Endothelial cell of umbilical vein (primary cell): Measurements from ENCODE around the gene RIN2. TPM values are rescaled to one million over a fixed set of nuclear protein-coding genes. Genes with fewer than 3 reads are reported as not detected.

ENCODE experiments used
- BruUV-seq: library from RNA; stranded (reverse); fragments of 400-500 nt; replicated peaks from 2 replicates; lab custom pipeline; 2021; lab: Mats Ljungman, UMichigan
- CTCF ChIA-PET: fragments of 300-600, 350-600 bp; sonication (Branson Sonifier 250); formaldehyde crosslinking; loops from one replicate; lab custom pipeline; 2021; ENCODE audit warnings: antibody characterized with exemption, inconsistent platforms; lab: Charles Lee
- POLR2A ChIA-PET: fragments of 300-600, 350-600 bp; sonication (Branson Sonifier 250); formaldehyde crosslinking; loops from one replicate; lab custom pipeline; 2021; ENCODE audit warnings: antibody characterized with exemption, inconsistent platforms; lab: Charles Lee
- DNase-seq: peaks from one replicate; pipeline ENCODE4 v3.0.0-alpha.2; 2011; ENCODE audit warnings: low read depth, low spot score
- FAIRE-seq: peaks from 2 replicates; lab custom pipeline; 2011; peaks lifted over from hg19 to GRCh38; lab: Jason Lieb, UNC
- H2AFZ ChIP-seq: 2 replicates; pipeline ENCODE4 v1.6.0; 2012; ENCODE audit warnings: low read depth, low read length, control low read depth, inconsistent platforms
- H3K27ac ChIP-seq: 2 replicates; pipeline ENCODE4 v1.5.1; 2011; ENCODE audit warnings: low read depth, mild to moderate bottlenecking, control low read depth, low read length, moderate library complexity; ENCODE audit not compliant: insufficient read depth
- H3K27me3 ChIP-seq, 2 experiments: 2 replicates each; pipeline versions ENCODE4 v1.6.0 to v1.6.1; 2011; ENCODE audit warnings: low read length in 2 of 2, mixed read lengths in 1 of 2; ENCODE audit not compliant: control insufficient read depth in 2 of 2, insufficient read depth in 2 of 2
- H3K36me3 ChIP-seq, 2 experiments: 2 replicates in 1 of 2; 3 replicates in 1 of 2; pipeline ENCODE4 v1.5.1; 2011; ENCODE audit warnings: low read length in 2 of 2, mild to moderate bottlenecking in 1 of 2, moderate library complexity in 1 of 2; ENCODE audit not compliant: control insufficient read depth in 2 of 2, insufficient read depth in 2 of 2; ENCODE audit errors: extremely low read depth in 1 of 2
- H3K4me1 ChIP-seq: 3 replicates; pipeline ENCODE4 v1.5.1; 2011; ENCODE audit warnings: mild to moderate bottlenecking, low read length; ENCODE audit not compliant: control insufficient read depth, insufficient read depth; ENCODE audit errors: extremely low read depth
- H3K4me2 ChIP-seq: 2 replicates; pipeline ENCODE4 v1.6.1; 2011; ENCODE audit warnings: low read length, control low read depth, mixed read lengths; ENCODE audit not compliant: insufficient read depth
- H3K4me3 ChIP-seq, 3 experiments: fragments of 200-600 bp in 1 of 3; sonication (generic), shearing (Covaris generic) in 1 of 3; replicated peaks in 1 of 3; 2 replicates each; pipeline ENCODE4 v1.5.1; 2011 to 2016; ENCODE audit warnings: control low read depth in 3 of 3, low read length in 3 of 3, mild to moderate bottlenecking in 2 of 3, inconsistent platforms in 1 of 3, low read depth in 1 of 3, moderate library complexity in 1 of 3; ENCODE audit not compliant: insufficient read depth in 1 of 3
- H3K79me2 ChIP-seq: 2 replicates; pipeline ENCODE4 v1.6.0; 2012; ENCODE audit warnings: low read length, inconsistent platforms; ENCODE audit not compliant: control insufficient read depth, insufficient read depth
- H3K9ac ChIP-seq: replicated peaks from 2 replicates; pipeline ENCODE3; 2011; ENCODE audit warnings: low read length, control low read depth; ENCODE audit not compliant: insufficient read depth; ENCODE audit errors: extremely low read depth
- H3K9me1 ChIP-seq: replicated peaks from 3 replicates; pipeline ENCODE4 v1.6.0; 2011; ENCODE audit warnings: mild to moderate bottlenecking, low read length; ENCODE audit not compliant: control insufficient read depth, insufficient read depth; ENCODE audit errors: extremely low read depth
- H3K9me3 ChIP-seq: replicated peaks from 2 replicates; pipeline ENCODE4 v1.5.1; 2012; ENCODE audit warnings: low read length, inconsistent platforms; ENCODE audit not compliant: control insufficient read depth, insufficient read depth
- H4K20me1 ChIP-seq: replicated peaks from 2 replicates; pipeline ENCODE3; 2011; ENCODE audit warnings: mild to moderate bottlenecking, low read length; ENCODE audit not compliant: control insufficient read depth, insufficient read depth; ENCODE audit errors: extremely low read depth
- CTCF ChIP-seq, 2 donors: IDR thresholded peaks; 1 replicate in 1 of 2; 2 replicates in 1 of 2; pipeline ENCODE4 v1.5.1; 2011; ENCODE audit warnings: low read length in 2 of 2, mild to moderate bottlenecking in 2 of 2, moderate library complexity in 2 of 2, control low read depth in 1 of 2, inconsistent platforms in 1 of 2, low read depth in 1 of 2; ENCODE audit not compliant: insufficient read depth in 1 of 2; ENCODE audit errors: extremely low read depth in 1 of 2
- EZH2 ChIP-seq: IDR thresholded peaks from 2 replicates; pipeline ENCODE4 v1.6.1; 2012; ENCODE audit warnings: borderline replicate concordance, low read depth, mild to moderate bottlenecking, moderate library complexity, low read length, inconsistent platforms; ENCODE audit not compliant: severe bottlenecking
- FOS ChIP-seq: IDR thresholded peaks from 2 replicates; pipeline ENCODE4 v1.6.1; 2011; ENCODE audit warnings: mild to moderate bottlenecking, low read length, moderate library complexity, borderline replicate concordance; ENCODE audit not compliant: insufficient read depth
- GATA2 ChIP-seq: IDR thresholded peaks from 2 replicates; pipeline ENCODE4 v1.7.0; 2011; ENCODE audit warnings: low read depth, mild to moderate bottlenecking, moderate library complexity, mixed read lengths, low read length; ENCODE audit not compliant: insufficient read length, insufficient read depth
- JUN ChIP-seq: IDR thresholded peaks from 2 replicates; pipeline ENCODE4 v1.6.1; 2011; ENCODE audit warnings: borderline replicate concordance, low read depth; ENCODE audit not compliant: insufficient read length, insufficient read depth
- MAX ChIP-seq: IDR thresholded peaks from 2 replicates; pipeline ENCODE4 v1.6.1; 2011; ENCODE audit not compliant: insufficient read depth, insufficient read length
- MYC ChIP-seq: IDR thresholded peaks from one replicate; pipeline ENCODE4 v1.6.1; 2011; ENCODE audit warnings: mild to moderate bottlenecking, low read depth, low read length
- POLR2A ChIP-seq: IDR thresholded peaks from 2 replicates; pipeline ENCODE4 v1.6.1; 2012; ENCODE audit warnings: low read depth, mild to moderate bottlenecking, control low read depth, low read length
- POLR2AphosphoS5 ChIP-seq: IDR thresholded peaks from 2 replicates; pipeline ENCODE4 v1.6.1; 2012; ENCODE audit warnings: low read depth, mild to moderate bottlenecking, control low read depth, low read length, moderate library complexity; ENCODE audit not compliant: insufficient read depth
- dilution Hi-C: fragments of 300-500 bp; cut with MboI; formaldehyde crosslinking; loops from one replicate; pipeline ENCODE4 v1.15.0; 2019; ENCODE audit warnings: low sequenced_read_pairs; ENCODE audit not compliant: extremely low pct_ligation_motif_present
- intact Hi-C: fragments of 100-400 bp; cut with micrococcal nuclease; formaldehyde crosslinking; loops from one replicate; pipeline ENCODE4 v1.10.0; 2022
- polyA plus RNA-seq, 4 experiments: library from polyadenylated mRNA; depleted of rRNA in 3 of 4; stranded (reverse) in 3 of 4; unstranded in 1 of 4; fragments of >200 nt; gene quantifications; 2 replicates each; pipeline versions ENCODE4 v1.2.1 to v1.2.3, GENCODE V29; 2011 to 2012; ENCODE audit warnings: missing spikeins in 1 of 4
- total RNA-seq: library from RNA; stranded (reverse); gene quantifications from 2 replicates; pipeline ENCODE4 v1.2.3, GENCODE V29; 2021

Gene RIN2
- total and polyA plus RNA-seq, 2 donors (not counting 3 experiments of a cell fraction or from before 2014, with no cell fraction given), result 22.6 to 119 TPM

GRCh38 chr20:19715986-19716385, 42.1 kb upstream of the RIN2 start:
- intact Hi-C loops, result no loop called here
- H3K36me3 ChIP-seq, result no peaks in the 10 kb centered on the region
- FAIRE-seq (no peak), DNase-seq (no peak)
- no peaks in the 10 kb centered on the region for H3K9me3 ChIP-seq
- no peaks in the 10 kb centered on the region for H4K20me1 ChIP-seq
- H3K9me1 ChIP-seq, result no peaks in the 10 kb centered on the region
- POLR2A ChIA-PET, result no interaction called here
- H3K27ac ChIP-seq, result no peak overlapping the region
- H2AFZ ChIP-seq, result no peak overlapping the region
- H3K4me2 ChIP-seq, result no peak overlapping the region
- no TSS peak for BruUV-seq
- no peak overlapping the region for H3K9ac ChIP-seq
- dilution Hi-C loops, result no loop called here
- no peak overlapping the region for H3K4me3 ChIP-seq
- CTCF ChIA-PET, result no interaction called here
- H3K4me1 ChIP-seq, result no peaks in the 10 kb centered on the region
- TF ChIP-seq POLR2AphosphoS5, result no peak
- no peak for TF ChIP-seq CTCF (IDR thresholded peaks at IDR 0.05; ENCODE audit: extremely low read depth in 1 of 2, insufficient read depth in 1 of 2, low read depth in 1 of 2, low read length in 2 of 2)
- no peak for TF ChIP-seq EZH2
- no peak for TF ChIP-seq MYC
- no peak for TF ChIP-seq JUN
- H3K27me3 ChIP-seq, result peaks cover 3 to 7% of the 10 kb centered on the region in 2 experiments
- no peaks in the 10 kb centered on the region for H3K79me2 ChIP-seq

GRCh38 chr20:19718880-19719279, 39.2 kb upstream of the RIN2 start:
- BruUV-seq, result no TSS peak
- Histone ChIP-seq H3K4me3 (no peak overlapping the region), H3K79me2 (no peaks in the 10 kb centered on the region), H3K4me1 (no peaks in the 10 kb centered on the region), H3K36me3 (no peaks in the 10 kb centered on the region), H3K9ac (no peak overlapping the region), H3K9me3 (no peaks in the 10 kb centered on the region), H4K20me1 (no peaks in the 10 kb centered on the region), H2AFZ (no peak overlapping the region), H3K9me1 (no peaks in the 10 kb centered on the region), H3K27me3 (peaks cover 3 to 7% of the 10 kb centered on the region in 2 experiments), H3K4me2 (no peak overlapping the region), H3K27ac (no peak overlapping the region)
- intact Hi-C loops (loop anchor here (1.0 kb wide), 1 partner anchor 11 kb away; no protein-coding TSS in a partner anchor), dilution Hi-C loops (no loop called here)
- DNase-seq, result no peak
- no peak for TF ChIP-seq EZH2
- TF ChIP-seq GATA2, result no peak
- TF ChIP-seq POLR2A, result no peak
- TF ChIP-seq POLR2AphosphoS5, result no peak
- TF ChIP-seq FOS, result no peak
- no peak for TF ChIP-seq JUN
- TF ChIP-seq CTCF (IDR thresholded peaks at IDR 0.05; ENCODE audit: extremely low read depth in 1 of 2, insufficient read depth in 1 of 2, low read depth in 1 of 2, low read length in 2 of 2), result no peak
- TF ChIP-seq MYC, result no peak
- no peak for TF ChIP-seq MAX
- CTCF ChIA-PET, result no interaction called here
- FAIRE-seq, result no peak
- POLR2A ChIA-PET, result no interaction called here
